T-cell (primary cell): ENCODE results near the gene CCDC3. TPM values are rescaled to one million over a fixed set of nuclear protein-coding genes. Genes with fewer than 3 reads are reported as not detected.

ENCODE experiments used
- ATAC-seq, 4 experiments: fragments of 200-7000 bp in 3 of 4; fragments of 150-1000 bp in 1 of 4; cut with Tn5 transposase; replicated peaks in 1 of 4; 1 replicate in 3 of 4; 2 replicates in 1 of 4; pipeline ENCODE4 v1.10.0; 2021; ENCODE audit warnings: moderate library complexity in 3 of 4, mild to moderate bottlenecking in 2 of 4, moderate number of reproducible peaks in 1 of 4
- CTCF ChIA-PET, 2 donors: fragments of 300-600 bp; sonication (Branson Sonifier 250); formaldehyde crosslinking; loops; one replicate each; lab custom pipeline; 2022; ENCODE audit warnings: antibody characterized with exemption in 2 of 2; lab: Charles Lee
- POLR2A ChIA-PET, 2 donors: fragments of 300-600 bp; sonication (Branson Sonifier 250); formaldehyde crosslinking; loops; one replicate each; lab custom pipeline; 2022; ENCODE audit warnings: antibody characterized with exemption in 2 of 2; lab: Charles Lee
- DNase-seq, 35 experiments: peaks; one replicate each; pipeline versions ENCODE4 v3.0.0 to v3.0.0-alpha.2; 2013 to 2023
- H3K27ac ChIP-seq: one replicate; pipeline ENCODE4 v1.5.1; 2013; ENCODE audit warnings: low read length
- H3K27me3 ChIP-seq, 2 experiments: replicated peaks in 1 of 2; 1 replicate in 1 of 2; 2 replicates in 1 of 2; pipeline versions ENCODE4 v1.6.1 to v1.7.0; 2013; ENCODE audit warnings: low read length in 1 of 2, mixed read lengths in 1 of 2; ENCODE audit not compliant: control insufficient read depth in 2 of 2, insufficient read depth in 2 of 2; ENCODE audit errors: extremely low read depth in 1 of 2
- H3K36me3 ChIP-seq, 2 donors: 1 replicate in 1 of 2; 2 replicates in 1 of 2; pipeline versions ENCODE4 v1.6.1 to v1.7.0; 2013; ENCODE audit warnings: low read length in 1 of 2; ENCODE audit not compliant: control insufficient read depth in 2 of 2, insufficient read depth in 1 of 2; ENCODE audit errors: extremely low read depth in 1 of 2
- H3K4me1 ChIP-seq, 2 experiments: 1 replicate in 1 of 2; 2 replicates in 1 of 2; pipeline versions ENCODE4 v1.6.1 to v1.7.0; 2013; ENCODE audit warnings: low read length in 2 of 2, mixed read lengths in 1 of 2; ENCODE audit not compliant: insufficient read depth in 2 of 2, control insufficient read depth in 1 of 2; ENCODE audit errors: extremely low read depth in 1 of 2
- H3K4me3 ChIP-seq, 2 donors: 1 replicate in 1 of 2; 2 replicates in 1 of 2; pipeline versions ENCODE4 v1.5.1 to v1.7.0; 2013; ENCODE audit warnings: mild to moderate bottlenecking in 2 of 2, low read length in 1 of 2, moderate library complexity in 1 of 2; ENCODE audit not compliant: control insufficient read depth in 1 of 2; ENCODE audit errors: extremely low read depth in 1 of 2
- H3K9me3 ChIP-seq: 2 replicates; pipeline ENCODE4 v1.7.0; 2013
- H3K27ac Mint-ChIP-seq, 2 donors: one replicate each; pipeline ENCODE4 v1.8.0; 2020 to 2021; ENCODE audit warnings: mild to moderate bottlenecking in 2 of 2, mixed read lengths in 2 of 2
- H3K27me3 Mint-ChIP-seq, 2 donors: one replicate each; pipeline ENCODE4 v1.8.0; 2021 to 2022; ENCODE audit warnings: mixed read lengths in 2 of 2
- H3K36me3 Mint-ChIP-seq: one replicate; pipeline ENCODE4 v1.8.0; 2021; ENCODE audit warnings: mixed read lengths
- H3K4me1 Mint-ChIP-seq, 3 donors: one replicate each; pipeline ENCODE4 v1.8.0; 2020 to 2022; ENCODE audit warnings: mixed read lengths in 3 of 3, mild to moderate bottlenecking in 1 of 3
- H3K4me3 Mint-ChIP-seq, 3 donors: one replicate each; pipeline ENCODE4 v1.8.0; 2020 to 2022; ENCODE audit warnings: mild to moderate bottlenecking in 3 of 3, mixed read lengths in 3 of 3, moderate library complexity in 3 of 3
- H3K9me3 Mint-ChIP-seq, 3 donors: one replicate each; pipeline ENCODE4 v1.8.0; 2020 to 2022; ENCODE audit warnings: mixed read lengths in 3 of 3
- WGBS: methylation state at CpG from one replicate; pipeline ENCODE4 v1.1.5; 2013; ENCODE audit warnings: missing lambda C conversion rate; ENCODE audit not compliant: insufficient coverage; 5-methylcytosine and 5-hydroxymethylcytosine counted together
- total RNA-seq, 35 experiments: library from RNA in 6 of 35; stranded (reverse) in 6 of 35; fragments of 120-200 nt in 1 of 35; gene quantifications; one replicate each; pipeline versions ENCODE4 v1.2.1 to v1.2.4 and lab custom pipeline; 2013 to 2026

CCDC3 gene
- total RNA-seq, 5 donors from 2014 or later (not counting 1 experiment from before 2014, with no cell fraction given), result 0.06 to 0.20 (median 0.16) TPM; not detected in 2

DNA sequence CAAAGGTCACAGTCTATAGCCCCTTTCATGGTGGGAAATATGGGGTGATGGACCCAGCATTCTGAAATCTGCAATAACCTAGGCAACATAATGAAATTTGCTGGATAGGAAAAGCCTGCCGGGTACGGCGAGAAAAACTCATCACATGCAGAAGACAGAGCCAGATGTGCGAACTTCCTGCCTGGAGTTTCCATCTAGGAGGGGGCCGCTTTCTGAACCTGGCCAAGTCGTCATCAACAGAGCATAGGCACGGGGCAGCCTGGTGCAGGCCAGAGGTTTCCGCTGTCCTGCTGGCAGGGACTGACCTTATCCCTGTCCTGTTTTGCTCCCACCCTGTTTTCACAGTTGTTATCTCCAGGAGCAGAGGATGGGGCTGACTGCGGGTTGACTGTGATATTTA is 27.4 kb downstream of the CCDC3 start:
- ChIA-PET POLR2A (no interaction called here), CTCF (no interaction called here)
- Mint-ChIP-seq H3K9me3 (peaks cover 0 to 1% (median 1%) of the 10 kb centered on the region in 3 donors), H3K36me3 (no peaks in the 10 kb centered on the region), H3K27ac (no peak overlapping the region), H3K27me3 (peaks cover 28 to 35% of the 10 kb centered on the region in 2 donors), H3K4me1 (no peaks in the 10 kb centered on the region), H3K4me3 (no peak overlapping the region)
- DNase-seq (no peak), ATAC-seq (no peak)
- Histone ChIP-seq H3K4me3 (no peak overlapping the region), H3K9me3 (no peaks in the 10 kb centered on the region), H3K36me3 (no peaks in the 10 kb centered on the region), H3K27me3 (peaks cover 0 to 11% of the 10 kb centered on the region in 2 experiments), H3K4me1 (no peaks in the 10 kb centered on the region), H3K27ac (no peak overlapping the region)
- 87% methylated on average over 9 of the region's 9 CpGs for WGBS

DNA sequence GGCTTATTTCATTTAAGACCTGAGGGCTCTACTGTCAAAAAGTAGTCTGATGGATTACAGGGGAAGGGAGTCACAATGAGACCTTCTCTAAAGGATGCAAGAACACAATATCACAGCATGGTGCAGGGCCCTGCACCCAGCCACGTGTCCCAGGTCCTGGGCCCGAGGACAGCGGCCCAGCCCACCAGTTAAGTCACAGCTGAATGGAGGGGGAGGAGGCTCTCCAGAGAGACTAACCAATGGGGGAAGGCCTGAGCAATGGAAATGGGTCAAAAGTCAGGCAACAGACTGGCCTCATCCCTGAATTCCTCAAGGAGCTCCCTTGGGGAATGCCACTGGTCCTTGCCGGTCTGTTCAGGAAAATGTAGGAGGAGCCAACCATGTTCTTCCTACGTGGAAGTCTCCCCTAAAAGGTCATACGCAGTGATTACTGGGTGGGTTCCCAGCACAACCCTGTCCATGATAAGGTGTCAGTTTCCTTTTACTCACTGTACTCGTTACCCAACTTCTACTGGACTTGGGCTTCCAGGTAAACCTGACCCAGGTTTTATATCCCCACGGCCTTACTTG is 28.3 kb downstream of the CCDC3 start:
- Histone ChIP-seq H3K4me1 (no peaks in the 10 kb centered on the region), H3K4me3 (no peak overlapping the region), H3K27ac (no peak overlapping the region), H3K27me3 (peaks cover 0 to 11% of the 10 kb centered on the region in 2 experiments), H3K36me3 (no peaks in the 10 kb centered on the region), H3K9me3 (no peaks in the 10 kb centered on the region)
- ChIA-PET POLR2A (no interaction called here), CTCF (no interaction called here)
- peaks cover 2 to 8% (median 7%) of the 10 kb centered on the region in 3 donors for H3K9me3 Mint-ChIP-seq
- no peaks in the 10 kb centered on the region for H3K36me3 Mint-ChIP-seq
- ATAC-seq (no peak), DNase-seq (no peak)
- no peak overlapping the region for H3K4me3 Mint-ChIP-seq
- 91% methylated on average over 4 of the region's 8 CpGs for WGBS
- no peak overlapping the region for H3K27ac Mint-ChIP-seq
- H3K4me1 Mint-ChIP-seq, result no peaks in the 10 kb centered on the region
- peaks cover 22 to 30% of the 10 kb centered on the region in 2 donors for H3K27me3 Mint-ChIP-seq

DNA sequence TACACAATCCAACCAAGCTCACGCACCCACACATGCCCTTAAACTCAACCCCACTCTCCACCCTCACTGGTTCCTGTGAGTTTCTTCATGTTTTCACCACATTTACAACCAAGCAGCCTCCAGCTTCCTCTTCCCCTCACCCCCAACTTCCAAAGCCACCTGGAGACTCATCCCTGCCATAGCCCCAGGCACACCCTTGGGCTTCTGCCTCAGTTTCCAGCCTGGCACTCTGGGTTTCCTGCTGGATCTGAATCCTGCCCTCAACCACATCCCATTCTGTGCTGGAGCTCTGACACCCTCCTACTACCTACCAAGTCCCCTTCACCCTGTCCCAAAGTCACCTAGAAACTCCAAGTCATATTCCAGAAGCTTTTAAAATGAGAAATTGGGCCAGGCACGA is 29.4 kb downstream of the CCDC3 start:
- no peak overlapping the region for H3K27ac ChIP-seq
- no peaks in the 10 kb centered on the region for H3K4me1 ChIP-seq
- Mint-ChIP-seq H3K4me3 (no peak overlapping the region), H3K27ac (no peak overlapping the region), H3K36me3 (no peaks in the 10 kb centered on the region), H3K27me3 (peaks cover 21 to 23% of the 10 kb centered on the region in 2 donors), H3K4me1 (no peaks in the 10 kb centered on the region), H3K9me3 (peaks cover 10 to 18% (median 14%) of the 10 kb centered on the region in 3 donors)
- ATAC-seq, result no peak
- no peaks in the 10 kb centered on the region for H3K36me3 ChIP-seq
- no peaks in the 10 kb centered on the region for H3K9me3 ChIP-seq
- H3K4me3 ChIP-seq, result no peak overlapping the region
- 62% methylated on average over 2 of the region's 2 CpGs for WGBS
- H3K27me3 ChIP-seq, result peaks cover 0 to 13% of the 10 kb centered on the region in 2 experiments
- CTCF ChIA-PET, result no interaction called here
- DNase-seq, result no peak
- POLR2A ChIA-PET, result no interaction called here

DNA sequence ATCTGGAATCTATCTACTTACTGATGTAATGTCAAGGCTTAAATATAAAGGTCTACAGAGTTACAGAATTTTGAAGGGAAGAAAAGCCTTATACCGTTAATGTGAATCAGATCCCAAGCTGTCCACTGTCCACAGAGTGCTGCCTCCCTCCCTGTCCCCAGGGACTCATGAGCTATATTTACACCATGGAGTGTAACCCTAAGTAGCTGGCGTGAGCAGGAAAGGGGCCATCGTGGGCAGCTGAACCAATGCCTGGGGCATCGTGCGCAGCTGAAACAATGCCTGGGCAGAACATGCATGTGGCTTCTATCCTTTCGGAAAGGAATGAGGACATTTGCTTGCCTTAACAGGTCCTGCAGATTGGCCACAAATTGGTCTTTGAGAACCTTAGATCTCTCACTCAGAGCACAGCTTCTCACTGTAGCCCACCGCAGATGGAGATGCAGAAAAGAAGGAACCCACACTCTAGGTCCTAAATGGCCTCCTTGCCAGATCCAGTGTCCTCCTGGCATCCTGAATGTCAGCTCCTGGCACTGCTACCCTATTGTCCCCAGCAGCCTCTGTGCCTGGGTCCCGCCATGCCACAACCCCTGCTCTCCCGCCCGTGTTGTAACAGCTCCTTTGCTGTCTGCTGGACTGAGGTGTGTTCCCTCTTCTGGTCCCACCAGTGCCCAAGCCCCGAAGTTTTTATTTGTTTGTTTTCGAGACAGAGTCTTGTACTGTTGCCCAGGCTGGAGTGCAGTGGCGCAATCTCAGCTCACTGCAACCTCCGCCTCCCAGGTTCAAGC is 30.3 kb downstream of the CCDC3 start:
- no peak overlapping the region for H3K4me3 Mint-ChIP-seq
- peaks cover 0 to 16% of the 10 kb centered on the region in 2 experiments for H3K27me3 ChIP-seq
- 96% methylated on average over 11 of the region's 14 CpGs for WGBS

DNA sequence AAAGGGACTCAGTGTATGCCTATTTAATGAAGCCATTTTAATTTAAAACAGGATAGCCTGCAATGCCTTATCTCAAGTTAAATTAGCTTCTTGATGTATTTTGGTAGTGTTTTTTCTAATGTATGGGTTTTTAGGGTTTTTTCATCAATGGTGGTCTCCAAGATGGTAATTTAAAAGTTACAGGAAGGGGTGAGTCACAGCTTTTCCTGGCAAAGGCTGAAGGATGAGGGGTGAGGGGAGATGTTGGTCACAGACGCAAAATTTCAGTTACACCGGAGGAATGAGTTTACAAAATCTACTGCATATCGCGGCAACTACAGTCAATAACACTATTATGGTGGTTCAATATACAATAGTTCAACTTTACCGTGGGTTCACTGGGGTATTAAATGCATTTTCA is 31.6 kb downstream of the CCDC3 start:
- POLR2A ChIA-PET, result no interaction called here
- H3K4me1 ChIP-seq, result no peaks in the 10 kb centered on the region
- Mint-ChIP-seq H3K4me1 (no peaks in the 10 kb centered on the region), H3K9me3 (peaks cover 13 to 24% (median 18%) of the 10 kb centered on the region in 3 donors), H3K4me3 (no peak overlapping the region), H3K36me3 (no peaks in the 10 kb centered on the region), H3K27me3 (peaks cover 7 to 15% of the 10 kb centered on the region in 2 donors), H3K27ac (no peak overlapping the region)
- H3K9me3 ChIP-seq, result no peaks in the 10 kb centered on the region
- ATAC-seq (no peak), DNase-seq (no peak)
- no peaks in the 10 kb centered on the region for H3K36me3 ChIP-seq
- CTCF ChIA-PET, result no interaction called here
- H3K27me3 ChIP-seq, result peaks cover 0 to 17% of the 10 kb centered on the region in 2 experiments
- no peak overlapping the region for H3K27ac ChIP-seq
- H3K4me3 ChIP-seq, result no peak overlapping the region
- no CpG with 5 or more reads among the region's 5 CpGs for WGBS

More for the DNA sequence above, 30.3 kb downstream of the CCDC3 start:
- no peak for DNase-seq
- CTCF ChIA-PET, result interaction anchor here in 1 of 2 donors (0.6 kb wide), 1 partner anchor 269 kb away, joined by 3 read pairs; no protein-coding TSS in a partner anchor
- no peak overlapping the region for H3K27ac ChIP-seq
- no peaks in the 10 kb centered on the region for H3K4me1 ChIP-seq
- POLR2A ChIA-PET, result no interaction called here
- Mint-ChIP-seq H3K36me3 (no peaks in the 10 kb centered on the region), H3K4me1 (no peaks in the 10 kb centered on the region), H3K27ac (no peak overlapping the region), H3K27me3 (peaks cover 12 to 17% of the 10 kb centered on the region in 2 donors), H3K9me3 (peaks cover 13 to 24% (median 18%) of the 10 kb centered on the region in 3 donors)
- no peak for ATAC-seq
- no peak overlapping the region for H3K4me3 ChIP-seq
- H3K36me3 ChIP-seq, result no peaks in the 10 kb centered on the region
- no peaks in the 10 kb centered on the region for H3K9me3 ChIP-seq

DNA sequence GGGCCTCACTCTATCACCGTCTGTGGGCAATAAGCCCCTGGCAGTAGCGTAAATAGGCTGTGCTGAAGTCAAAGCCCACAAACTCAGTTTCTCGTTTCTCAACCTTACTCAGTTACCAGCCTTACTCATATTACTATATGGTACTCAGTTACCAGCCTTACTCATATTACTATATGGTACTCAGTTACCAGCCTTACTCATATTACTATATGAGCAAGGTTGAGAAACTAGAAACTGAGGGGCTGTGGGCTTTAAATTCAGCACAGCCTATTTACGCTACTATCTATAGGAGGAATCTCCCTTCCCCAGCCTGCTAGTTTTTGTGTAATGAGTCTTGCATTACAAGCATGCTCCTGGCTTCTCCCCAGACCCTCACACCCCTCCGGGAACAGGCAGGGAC is 35.4 kb downstream of the CCDC3 start:
- no peaks in the 10 kb centered on the region for H3K4me1 ChIP-seq
- no peaks in the 10 kb centered on the region for H3K9me3 ChIP-seq
- DNase-seq (no peak), ATAC-seq (no peak)
- H3K4me3 ChIP-seq, result no peak overlapping the region
- WGBS, result 55% methylated on average over 2 of the region's 5 CpGs
- H3K27ac Mint-ChIP-seq, result no peak overlapping the region
- H3K4me1 Mint-ChIP-seq, result no peaks in the 10 kb centered on the region
- H3K27ac ChIP-seq, result no peak overlapping the region
- H3K4me3 Mint-ChIP-seq, result no peak overlapping the region
- CTCF ChIA-PET, result no interaction called here
- H3K36me3 Mint-ChIP-seq, result no peaks in the 10 kb centered on the region
- POLR2A ChIA-PET, result no interaction called here
- H3K36me3 ChIP-seq, result no peaks in the 10 kb centered on the region
- H3K9me3 Mint-ChIP-seq, result peaks cover 13 to 24% (median 18%) of the 10 kb centered on the region in 3 donors
- peaks cover 4 to 16% of the 10 kb centered on the region in 2 donors for H3K27me3 Mint-ChIP-seq
- peaks cover 0 to 12% of the 10 kb centered on the region in 2 experiments for H3K27me3 ChIP-seq
